GM18951 (cell line): ENCODE measurements around the gene SPINT1.

Experiments used
- POLR2A ChIP-seq: IDR thresholded peaks from 4 replicates; pipeline ENCODE4 v1.6.1; 2011; ENCODE audit warnings: mild to moderate bottlenecking; ENCODE audit not compliant: insufficient read length, insufficient read depth; ENCODE audit errors: extremely low read depth
- in situ Hi-C: fragments of 300-500 bp; cut with MboI; formaldehyde crosslinking; loops from one replicate; pipeline ENCODE4 v1.12.0; 2022; ENCODE audit warnings: low sequenced_read_pairs, mixed read lengths, inconsistent platforms; ENCODE audit not compliant: unreplicated experiment

The SPINT1 gene

DNA sequence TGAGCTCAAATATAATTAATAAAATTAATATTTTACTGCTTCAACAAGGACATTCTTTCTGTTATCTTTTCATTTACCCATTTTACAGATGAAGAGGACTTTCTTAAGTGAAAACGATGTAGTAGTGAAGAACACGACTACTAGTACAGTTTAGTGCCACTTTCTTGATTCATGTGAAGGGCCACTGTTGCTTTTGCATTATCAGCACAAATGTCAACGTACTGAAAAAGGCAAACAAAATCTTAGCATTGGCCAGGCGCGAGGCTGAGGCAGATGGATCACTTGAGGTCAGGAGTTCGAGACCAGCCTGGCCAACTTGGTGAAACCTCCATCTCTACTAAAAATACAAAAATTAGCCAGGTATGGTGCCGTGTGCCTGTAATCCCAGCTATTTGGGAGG is 24.8 kb upstream of the SPINT1 start:
- TF ChIP-seq POLR2A, result no peak
- in situ Hi-C loops, result no loop called here

DNA sequence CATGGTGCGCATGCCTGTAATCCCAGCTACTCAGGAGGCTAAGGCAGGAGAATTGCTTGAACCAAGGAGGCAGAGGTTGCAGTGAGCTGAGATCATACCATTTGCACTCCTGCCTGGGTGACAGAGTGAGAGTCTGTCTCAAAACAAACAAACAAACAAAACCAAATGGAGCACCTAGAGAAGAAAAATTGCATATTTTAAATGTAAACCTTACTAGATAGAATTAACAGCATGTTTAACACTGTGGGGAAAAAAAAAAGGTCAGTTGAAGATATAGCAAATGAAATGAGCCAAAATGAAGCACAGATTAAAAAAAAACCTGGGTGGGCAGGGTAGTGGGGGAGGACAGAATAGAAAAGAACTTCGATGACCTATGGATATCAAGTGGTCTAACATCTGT is 22.7 kb upstream of the SPINT1 start:
- TF ChIP-seq POLR2A, result no peak
- in situ Hi-C loops, result no loop called here

DNA sequence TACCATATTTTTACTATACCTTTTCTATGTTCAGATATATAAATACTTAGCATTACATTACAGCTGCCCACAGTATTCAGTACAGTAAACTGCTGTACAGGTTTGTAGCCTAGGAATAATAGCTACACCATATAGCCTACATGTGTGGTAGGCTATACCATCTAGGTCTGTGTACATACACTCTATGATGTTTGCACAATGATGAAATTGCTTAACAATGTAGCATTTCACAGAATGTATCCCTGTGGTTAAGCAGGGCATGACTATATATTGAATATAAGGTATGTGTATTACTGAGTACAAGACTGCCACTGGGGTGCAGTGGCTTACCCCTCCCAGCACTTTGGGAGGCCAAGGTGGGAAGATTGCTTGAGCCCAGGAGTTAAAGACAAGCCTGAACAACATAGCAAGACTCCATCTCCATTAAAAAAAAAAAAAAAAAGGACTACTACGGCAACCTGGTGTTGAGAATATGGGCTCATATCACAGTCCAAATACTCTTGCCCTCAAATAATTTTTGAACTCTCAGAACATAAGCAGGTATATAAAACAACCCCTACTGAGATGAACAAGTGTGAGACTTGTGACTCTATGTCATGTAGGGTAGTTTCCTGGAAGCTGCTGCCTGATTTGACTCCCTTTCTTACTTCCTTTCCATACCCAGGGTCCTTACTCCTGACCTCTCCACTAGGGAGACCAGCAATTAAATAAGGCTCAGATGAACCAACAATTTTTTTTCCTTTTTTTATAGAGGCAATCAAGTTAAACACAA is 20.1 kb upstream of the SPINT1 start:
- in situ Hi-C loops, result no loop called here
- TF ChIP-seq POLR2A, result no peak

DNA sequence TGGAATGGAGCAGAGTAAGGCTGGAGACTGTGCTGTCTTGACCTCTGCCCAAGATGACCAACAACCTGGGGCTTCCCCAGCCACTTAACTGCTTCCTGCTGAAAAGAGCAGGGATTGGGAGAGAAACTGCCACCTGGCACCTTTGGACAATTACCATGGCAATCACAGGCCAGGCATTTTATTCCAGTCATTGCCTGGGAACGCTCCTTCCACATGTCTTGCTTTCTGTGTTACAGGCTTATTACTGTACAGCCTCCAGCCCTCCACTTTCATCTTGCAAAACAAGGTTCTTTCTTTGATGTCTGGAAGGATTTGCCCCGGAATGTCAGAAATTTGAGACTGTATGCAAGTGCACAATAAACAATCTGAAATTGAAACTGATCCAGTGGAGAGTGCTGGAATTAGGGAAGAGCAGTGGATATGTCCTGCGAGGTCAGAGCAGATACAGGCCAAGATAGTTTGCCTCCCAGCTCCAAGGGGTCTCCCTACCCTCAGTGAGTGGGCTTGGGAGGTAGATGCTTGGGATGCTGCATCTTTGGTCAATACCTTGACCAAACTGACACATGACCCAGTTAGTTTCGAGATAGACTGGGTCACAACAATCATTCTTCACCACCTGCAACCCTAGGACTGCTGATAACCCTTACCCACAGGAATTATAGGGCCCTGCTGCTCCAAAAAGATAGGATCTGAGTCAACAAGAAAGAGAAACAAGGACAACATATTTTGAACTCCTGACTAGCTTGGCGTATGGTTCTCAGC is 18.0 kb upstream of the SPINT1 start:
- in situ Hi-C loops, result no loop called here
- no peak for TF ChIP-seq POLR2A

DNA sequence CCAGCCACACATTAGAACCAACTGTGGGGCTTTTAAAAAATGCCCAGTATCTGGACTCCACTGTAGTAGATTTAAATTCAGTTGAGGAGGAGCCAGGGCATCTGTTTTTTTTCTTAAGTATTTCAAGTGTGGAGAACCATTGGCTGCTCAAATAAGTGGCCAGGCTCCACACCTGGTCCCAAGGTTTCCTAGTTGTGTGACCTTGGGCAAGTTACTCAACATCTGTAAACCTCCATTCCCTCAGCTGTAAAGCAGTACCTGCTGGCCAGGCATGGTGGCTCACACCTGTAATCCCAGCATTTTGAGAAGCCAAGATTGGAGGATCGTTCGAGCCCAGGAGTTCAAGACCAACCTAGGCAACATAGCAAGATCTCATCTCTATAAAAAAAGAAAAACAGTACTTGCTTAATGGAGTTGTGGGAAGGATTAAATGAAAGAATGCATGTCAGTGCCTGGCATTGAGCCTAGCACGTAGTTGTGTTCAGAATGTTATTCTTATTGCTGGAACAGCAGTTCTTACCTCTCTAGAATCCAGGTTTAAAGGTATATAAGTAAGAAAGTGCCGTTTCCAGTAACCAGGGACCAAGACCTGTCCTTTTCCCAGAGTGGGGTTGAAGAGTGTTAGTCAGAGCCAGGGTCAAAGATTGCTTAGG is 17.3 kb upstream of the SPINT1 start:
- TF ChIP-seq POLR2A, result no peak
- in situ Hi-C loops, result no loop called here

DNA sequence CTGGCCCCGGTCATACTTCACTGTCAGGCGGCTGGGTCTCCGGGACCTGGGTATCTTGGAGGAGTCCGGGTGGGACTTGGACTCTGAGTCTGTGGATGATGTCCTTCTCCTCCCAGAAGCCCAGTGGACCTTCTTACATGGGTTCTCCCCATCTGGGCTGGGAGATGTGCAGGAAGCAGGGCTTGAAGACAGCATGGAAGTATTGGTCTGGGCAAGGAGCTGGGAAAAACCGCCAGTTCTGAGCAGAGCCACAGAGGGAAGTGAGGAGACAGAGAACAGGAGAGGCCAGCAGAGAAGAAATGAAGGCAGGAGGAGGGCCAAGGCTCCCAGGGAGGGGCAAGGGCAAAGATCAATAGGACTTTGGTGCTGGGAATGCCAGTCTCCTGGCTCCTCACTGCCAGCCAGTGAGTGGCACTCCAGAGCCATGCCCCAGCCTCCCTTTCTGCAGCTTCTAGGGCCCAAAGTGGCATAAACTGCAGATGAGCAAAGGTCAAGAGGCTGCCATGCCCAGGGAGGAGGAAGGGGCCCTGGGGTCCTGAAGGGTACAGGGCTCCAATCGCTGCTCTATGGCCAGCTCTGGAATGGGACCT is 15.3 kb upstream of the SPINT1 start, which contains the start of gene PPP1R14D:
PPP1R14D (minus strand) TSS at position 262 of the 590 bp plus-strand sequence; CDS start at position 195, 67 bp downstream.
- in situ Hi-C loops, result no loop called here
- TF ChIP-seq POLR2A, result no peak

DNA sequence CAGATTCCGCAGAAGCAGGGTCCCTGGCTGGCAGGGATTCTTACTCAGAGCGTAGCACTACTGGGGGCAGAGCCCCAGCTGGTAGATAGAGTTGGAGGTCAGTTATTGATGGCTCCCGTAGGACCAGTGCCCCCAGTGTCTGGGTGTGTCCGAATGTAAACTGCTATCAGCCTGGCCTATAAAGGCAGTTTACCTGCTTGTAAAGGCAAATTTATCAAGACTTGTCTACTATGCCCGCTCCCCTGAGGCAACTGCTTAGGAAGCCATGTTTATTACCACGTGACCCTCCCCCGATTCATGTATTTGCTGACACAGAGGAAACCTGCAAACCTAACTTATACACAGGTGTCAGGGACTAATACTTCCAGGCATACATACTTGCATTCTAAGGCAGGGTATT is 14.7 kb upstream of the SPINT1 start:
- TF ChIP-seq POLR2A, result no peak
- in situ Hi-C loops, result no loop called here

DNA sequence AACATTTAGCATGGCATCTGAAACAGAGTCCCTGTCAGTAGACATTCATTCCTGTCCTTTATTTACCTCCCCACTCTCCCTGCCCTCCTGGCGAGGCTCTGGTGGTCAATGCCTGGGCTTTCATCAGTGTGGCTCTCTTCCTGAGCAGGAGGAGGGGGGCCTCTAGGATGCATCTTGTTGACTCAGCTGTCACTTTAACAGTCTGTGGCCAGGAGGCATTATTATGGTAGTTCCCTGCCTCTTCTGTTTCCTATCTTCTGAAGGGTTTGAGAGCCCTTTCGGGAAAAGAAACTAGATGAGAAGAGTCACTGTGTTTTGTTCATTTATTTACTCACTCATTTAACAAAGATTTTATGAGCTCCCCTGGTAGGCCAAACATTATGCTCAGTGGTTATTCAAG is 13.0 kb upstream of the SPINT1 start:
- no peak for TF ChIP-seq POLR2A
- in situ Hi-C loops, result no loop called here

DNA sequence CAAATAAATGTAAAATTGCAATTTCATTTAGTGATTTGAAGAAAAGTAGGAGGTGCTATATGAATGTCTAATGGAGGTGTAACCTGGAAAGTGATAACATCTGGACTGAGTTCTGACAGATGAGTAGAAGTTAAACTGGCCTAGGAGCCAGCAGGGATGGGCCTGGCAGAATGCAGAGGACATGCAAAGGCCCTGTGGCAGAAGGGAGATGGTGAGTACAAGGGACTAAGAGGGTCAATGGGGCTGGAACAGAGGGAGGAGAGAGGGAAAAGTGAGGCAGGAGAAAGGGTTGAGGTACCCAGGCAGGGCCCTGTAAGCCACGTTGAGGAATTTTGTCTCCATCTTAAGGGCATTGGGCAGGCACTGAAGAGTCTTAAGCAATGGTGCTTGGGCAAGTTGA is 12.0 kb upstream of the SPINT1 start:
- no peak for TF ChIP-seq POLR2A
- in situ Hi-C loops, result no loop called here

DNA sequence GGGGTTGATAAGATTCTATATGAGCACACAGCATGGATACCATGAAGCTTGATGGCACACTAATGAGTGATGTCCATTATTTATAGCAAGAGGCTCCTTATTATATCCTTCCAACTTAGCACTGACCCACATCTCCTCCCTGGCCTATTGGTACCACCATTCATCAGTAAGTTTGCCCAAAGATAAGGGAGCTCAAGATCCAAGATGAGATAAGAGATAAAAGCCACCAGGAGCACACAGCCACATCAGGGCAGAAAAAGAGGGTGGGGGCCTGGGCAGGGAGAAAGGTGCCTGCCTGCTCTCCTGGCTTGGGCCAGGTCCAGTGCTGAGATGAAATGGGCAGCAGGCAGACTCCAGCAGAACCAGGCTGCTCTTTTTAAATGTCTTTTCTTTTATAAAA is 10.9 kb upstream of the SPINT1 start:
- TF ChIP-seq POLR2A, result no peak
- in situ Hi-C loops, result no loop called here

DNA sequence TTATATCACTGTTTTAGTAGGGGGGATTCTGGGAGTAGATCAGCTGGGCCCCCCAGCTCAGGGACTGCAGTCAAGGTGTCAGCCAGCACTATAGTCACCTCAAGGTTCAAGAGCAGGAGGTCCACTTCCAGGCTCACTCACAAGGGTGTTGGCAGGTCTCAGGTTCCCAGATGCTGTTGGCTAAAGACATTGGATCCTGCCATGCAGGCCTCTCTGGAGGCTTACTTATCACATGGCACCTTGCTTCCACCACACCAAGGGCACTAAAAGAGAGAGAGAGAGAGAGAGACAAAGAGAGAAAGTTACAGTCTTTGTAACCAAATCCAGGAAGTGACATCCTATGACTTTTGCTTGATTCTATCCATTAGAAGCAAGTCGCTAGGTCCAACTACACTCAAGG is 7.8 kb upstream of the SPINT1 start:
- in situ Hi-C loops, result no loop called here
- no peak for TF ChIP-seq POLR2A

DNA sequence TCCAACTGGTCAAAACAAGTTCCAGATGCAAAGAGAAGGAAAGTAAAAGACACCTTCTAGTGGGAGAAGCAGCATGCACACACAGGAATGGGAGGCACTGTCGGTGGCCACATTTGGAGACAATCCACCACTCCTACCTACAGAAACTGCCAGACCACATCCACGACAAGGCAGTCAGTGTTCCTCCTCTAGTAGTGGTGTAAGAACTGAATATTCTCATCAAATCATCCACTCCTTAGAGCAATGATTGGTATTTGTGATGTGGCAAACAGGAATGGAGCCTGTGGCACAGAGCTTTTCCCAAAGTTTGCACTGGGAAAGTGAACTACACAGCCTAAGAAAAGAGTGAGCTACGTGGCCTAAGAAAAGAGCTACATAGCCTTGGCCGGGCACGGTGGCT is 5.1 kb upstream of the SPINT1 start:
- TF ChIP-seq POLR2A, result no peak
- in situ Hi-C loops, result no loop called here

DNA sequence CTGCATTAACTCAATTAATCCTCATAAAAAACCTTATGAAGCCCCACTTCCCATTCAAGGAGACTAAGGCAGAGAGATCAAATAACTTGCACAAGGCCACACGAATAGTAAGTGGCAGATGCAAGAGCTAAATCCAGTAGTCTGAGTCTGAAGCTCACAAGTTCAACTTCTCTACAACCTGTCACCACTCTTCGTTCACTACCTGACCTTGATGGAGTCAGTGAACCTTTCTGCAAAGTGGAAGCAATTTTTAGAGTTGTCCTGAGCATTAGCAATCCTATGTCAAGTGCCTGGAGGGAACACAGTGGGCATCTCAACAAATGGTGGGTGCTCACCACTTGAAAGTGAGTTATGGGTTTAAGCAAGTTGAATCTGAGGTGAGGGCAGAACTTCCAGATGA is 2.1 kb upstream of the SPINT1 start:
- in situ Hi-C loops, result no loop called here
- TF ChIP-seq POLR2A, result no peak
